ENCODE measurements around the gene CDH23. TPM values are rescaled to one million over a fixed set of nuclear protein-coding genes. Genes with fewer than 3 reads are reported as not detected.
A peak's percentile ranks its signal among the peaks of the same experiment; 100 is the strongest.

Gene CDH23
- total and polyA plus RNA-seq, 10 of the 15 experiments (the other 5 are each of a cell fraction or from before 2014, with no cell fraction given), result 0.09 to 0.40 (median 0.15) TPM; not detected in 1

GRCh38 chr10:71747551-71748523 is 351.1 kb downstream of the CDH23 start (continued):
- peak; percentile 47; the same call in 1 of the 2 replicates for TF ChIP-seq NBN (IDR thresholded peaks at IDR 0.05)
- TF ChIP-seq CBX5 (IDR thresholded peaks at IDR 0.05; ENCODE audit: low read depth), result no peak
- TF ChIP-seq SREBF2 (IDR thresholded peaks at IDR 0.05; ENCODE audit: low read length), result no peak
- no peak for TF ChIP-seq MYB (IDR thresholded peaks at IDR 0.05; ENCODE audit: borderline replicate concordance, low read depth, low read length)
- peak; percentile 51; the same call in 1 of the 2 replicates for TF ChIP-seq BCL11A (IDR thresholded peaks at IDR 0.05; ENCODE audit: low read depth, low read length)
- 0 out of 2 replicates have a peak, but pooled peaks have one; percentile 26 for TF ChIP-seq IRF4 (IDR thresholded peaks at IDR 0.05; ENCODE audit: low read depth, low read length)
- TF ChIP-seq, protein P1, sequence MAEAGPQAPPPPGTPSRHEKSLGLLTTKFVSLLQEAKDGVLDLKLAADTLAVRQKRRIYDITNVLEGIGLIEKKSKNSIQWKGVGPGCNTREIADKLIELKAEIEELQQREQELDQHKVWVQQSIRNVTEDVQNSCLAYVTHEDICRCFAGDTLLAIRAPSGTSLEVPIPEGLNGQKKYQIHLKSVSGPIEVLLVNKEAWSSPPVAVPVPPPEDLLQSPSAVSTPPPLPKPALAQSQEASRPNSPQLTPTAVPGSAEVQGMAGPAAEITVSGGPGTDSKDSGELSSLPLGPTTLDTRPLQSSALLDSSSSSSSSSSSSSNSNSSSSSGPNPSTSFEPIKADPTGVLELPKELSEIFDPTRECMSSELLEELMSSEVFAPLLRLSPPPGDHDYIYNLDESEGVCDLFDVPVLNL (IDR thresholded peaks at IDR 0.05; ENCODE audit: low read depth, low read length), result no peak
- no peak for TF ChIP-seq ZNF384 (IDR thresholded peaks at IDR 0.05; ENCODE audit: borderline replicate concordance, low read depth, low read length)
- peak; percentile 52; the same call in 1 of the 2 replicates for TF ChIP-seq CBFB (IDR thresholded peaks at IDR 0.05; ENCODE audit: low read depth)
- TF ChIP-seq RELA (IDR thresholded peaks at IDR 0.05; ENCODE audit: borderline replicate concordance, partially characterized antibody), result peak; percentile 44
- TF ChIP-seq, protein P2, sequence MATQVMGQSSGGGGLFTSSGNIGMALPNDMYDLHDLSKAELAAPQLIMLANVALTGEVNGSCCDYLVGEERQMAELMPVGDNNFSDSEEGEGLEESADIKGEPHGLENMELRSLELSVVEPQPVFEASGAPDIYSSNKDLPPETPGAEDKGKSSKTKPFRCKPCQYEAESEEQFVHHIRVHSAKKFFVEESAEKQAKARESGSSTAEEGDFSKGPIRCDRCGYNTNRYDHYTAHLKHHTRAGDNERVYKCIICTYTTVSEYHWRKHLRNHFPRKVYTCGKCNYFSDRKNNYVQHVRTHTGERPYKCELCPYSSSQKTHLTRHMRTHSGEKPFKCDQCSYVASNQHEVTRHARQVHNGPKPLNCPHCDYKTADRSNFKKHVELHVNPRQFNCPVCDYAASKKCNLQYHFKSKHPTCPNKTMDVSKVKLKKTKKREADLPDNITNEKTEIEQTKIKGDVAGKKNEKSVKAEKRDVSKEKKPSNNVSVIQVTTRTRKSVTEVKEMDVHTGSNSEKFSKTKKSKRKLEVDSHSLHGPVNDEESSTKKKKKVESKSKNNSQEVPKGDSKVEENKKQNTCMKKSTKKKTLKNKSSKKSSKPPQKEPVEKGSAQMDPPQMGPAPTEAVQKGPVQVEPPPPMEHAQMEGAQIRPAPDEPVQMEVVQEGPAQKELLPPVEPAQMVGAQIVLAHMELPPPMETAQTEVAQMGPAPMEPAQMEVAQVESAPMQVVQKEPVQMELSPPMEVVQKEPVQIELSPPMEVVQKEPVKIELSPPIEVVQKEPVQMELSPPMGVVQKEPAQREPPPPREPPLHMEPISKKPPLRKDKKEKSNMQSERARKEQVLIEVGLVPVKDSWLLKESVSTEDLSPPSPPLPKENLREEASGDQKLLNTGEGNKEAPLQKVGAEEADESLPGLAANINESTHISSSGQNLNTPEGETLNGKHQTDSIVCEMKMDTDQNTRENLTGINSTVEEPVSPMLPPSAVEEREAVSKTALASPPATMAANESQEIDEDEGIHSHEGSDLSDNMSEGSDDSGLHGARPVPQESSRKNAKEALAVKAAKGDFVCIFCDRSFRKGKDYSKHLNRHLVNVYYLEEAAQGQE (IDR thresholded peaks at IDR 0.05; ENCODE audit: low read depth, low read length), result no peak

Measured in GM12878 (cell line).